ENCODE results near the gene IGFLR1. TPM values are rescaled to one million over a fixed set of nuclear protein-coding genes. Genes with fewer than 3 reads are reported as not detected.

IGFLR1 gene
- total RNA-seq, 6 experiments from 2014 or later = 0.76 to 2.8 (median 1.4) TPM

DNA sequence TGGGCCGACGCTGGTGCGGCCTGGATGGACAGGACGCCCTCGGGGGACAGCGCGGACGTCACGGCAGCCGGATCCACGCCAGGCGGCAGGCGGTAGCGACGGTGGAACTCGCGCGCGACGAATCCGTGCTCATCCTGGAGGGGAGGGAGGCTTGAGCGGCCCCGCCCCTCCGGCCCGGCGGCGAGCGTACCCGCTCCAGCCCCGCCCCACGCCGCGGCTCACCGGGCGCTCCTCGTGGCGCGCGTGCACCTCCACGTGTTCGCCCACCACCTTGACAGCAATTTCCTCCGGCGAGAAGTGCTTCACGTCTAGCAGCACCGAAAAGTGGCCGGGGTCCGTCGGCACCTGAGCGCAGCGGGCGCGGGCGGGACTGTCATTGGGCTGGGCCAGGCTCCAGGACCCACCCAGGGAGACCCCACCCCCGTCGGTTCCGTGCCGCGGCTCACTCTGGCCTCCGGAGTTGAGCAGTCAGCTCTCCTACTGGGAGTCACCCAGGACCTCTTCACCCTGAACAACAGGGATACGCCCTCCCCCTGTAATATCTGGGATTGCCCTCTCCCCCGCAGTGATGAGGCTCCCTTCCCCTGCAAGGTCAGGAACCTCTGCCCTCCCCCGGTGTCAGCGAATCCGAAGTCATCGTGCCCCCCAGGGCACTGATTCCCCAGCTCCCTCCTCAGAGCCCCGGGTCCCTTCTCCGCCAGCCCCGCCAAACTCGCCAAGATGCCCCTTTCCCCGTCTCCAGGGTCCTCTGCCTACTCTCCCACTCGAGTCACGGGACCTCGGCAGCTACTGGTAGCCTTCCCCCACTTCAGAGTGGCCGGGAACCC, 13.5 kb upstream of the IGFLR1 start:
- Mint-ChIP-seq H3K27me3 (ENCODE audit: insufficient read depth) (peaks cover 9% of the 10 kb centered on the region), H3K36me3 (ENCODE audit: low read depth) (peaks cover 12% of the 10 kb centered on the region; the same call in 1 of the 2 replicates), H3K9me3 (no peaks in the 10 kb centered on the region), H3K27ac (peak overlapping the region; percentile 99), H3K4me3 (peak overlapping the region; percentile 92), H3K4me1 (ENCODE audit: low read depth) (peaks cover 42% of the 10 kb centered on the region)
- DNase-seq = peak; percentile 80
- TF ChIP-seq, protein P1, sequence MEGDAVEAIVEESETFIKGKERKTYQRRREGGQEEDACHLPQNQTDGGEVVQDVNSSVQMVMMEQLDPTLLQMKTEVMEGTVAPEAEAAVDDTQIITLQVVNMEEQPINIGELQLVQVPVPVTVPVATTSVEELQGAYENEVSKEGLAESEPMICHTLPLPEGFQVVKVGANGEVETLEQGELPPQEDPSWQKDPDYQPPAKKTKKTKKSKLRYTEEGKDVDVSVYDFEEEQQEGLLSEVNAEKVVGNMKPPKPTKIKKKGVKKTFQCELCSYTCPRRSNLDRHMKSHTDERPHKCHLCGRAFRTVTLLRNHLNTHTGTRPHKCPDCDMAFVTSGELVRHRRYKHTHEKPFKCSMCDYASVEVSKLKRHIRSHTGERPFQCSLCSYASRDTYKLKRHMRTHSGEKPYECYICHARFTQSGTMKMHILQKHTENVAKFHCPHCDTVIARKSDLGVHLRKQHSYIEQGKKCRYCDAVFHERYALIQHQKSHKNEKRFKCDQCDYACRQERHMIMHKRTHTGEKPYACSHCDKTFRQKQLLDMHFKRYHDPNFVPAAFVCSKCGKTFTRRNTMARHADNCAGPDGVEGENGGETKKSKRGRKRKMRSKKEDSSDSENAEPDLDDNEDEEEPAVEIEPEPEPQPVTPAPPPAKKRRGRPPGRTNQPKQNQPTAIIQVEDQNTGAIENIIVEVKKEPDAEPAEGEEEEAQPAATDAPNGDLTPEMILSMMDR (IDR thresholded peaks at IDR 0.05) = no peak

DNA sequence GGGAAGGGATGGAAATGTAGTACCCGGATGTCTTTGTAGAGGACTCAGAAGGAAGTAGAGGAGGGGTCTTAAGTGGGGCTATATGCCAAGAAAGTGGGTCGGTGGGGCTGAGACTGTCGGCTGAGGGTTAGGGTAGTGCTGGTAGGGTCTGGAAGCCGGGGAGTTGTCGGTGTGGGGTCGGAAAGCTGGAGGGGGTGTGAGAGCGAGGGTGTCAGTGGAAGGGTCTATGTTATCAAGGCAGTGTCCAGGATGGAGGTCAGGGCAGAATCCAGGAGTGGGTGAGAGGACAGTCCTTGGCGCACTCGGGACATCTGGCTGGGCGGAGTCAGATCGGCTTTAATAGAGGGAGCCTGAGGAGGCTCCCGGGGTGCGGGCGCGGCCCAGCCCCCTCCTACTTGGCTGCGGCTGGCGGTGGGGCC, 12.9 kb upstream of the IGFLR1 start:
- Mint-ChIP-seq H3K4me1 (ENCODE audit: low read depth) (peaks cover 42% of the 10 kb centered on the region), H3K9me3 (no peaks in the 10 kb centered on the region), H3K4me3 (peak overlapping the region; percentile 79), H3K27me3 (ENCODE audit: insufficient read depth) (peaks cover 10% of the 10 kb centered on the region), H3K27ac (peak overlapping the region; percentile 86), H3K36me3 (ENCODE audit: low read depth) (peaks cover 12% of the 10 kb centered on the region; the same call in 1 of the 2 replicates)
- TF ChIP-seq, protein P1 (IDR thresholded peaks at IDR 0.05) = no peak
- DNase-seq = no peak

DNA sequence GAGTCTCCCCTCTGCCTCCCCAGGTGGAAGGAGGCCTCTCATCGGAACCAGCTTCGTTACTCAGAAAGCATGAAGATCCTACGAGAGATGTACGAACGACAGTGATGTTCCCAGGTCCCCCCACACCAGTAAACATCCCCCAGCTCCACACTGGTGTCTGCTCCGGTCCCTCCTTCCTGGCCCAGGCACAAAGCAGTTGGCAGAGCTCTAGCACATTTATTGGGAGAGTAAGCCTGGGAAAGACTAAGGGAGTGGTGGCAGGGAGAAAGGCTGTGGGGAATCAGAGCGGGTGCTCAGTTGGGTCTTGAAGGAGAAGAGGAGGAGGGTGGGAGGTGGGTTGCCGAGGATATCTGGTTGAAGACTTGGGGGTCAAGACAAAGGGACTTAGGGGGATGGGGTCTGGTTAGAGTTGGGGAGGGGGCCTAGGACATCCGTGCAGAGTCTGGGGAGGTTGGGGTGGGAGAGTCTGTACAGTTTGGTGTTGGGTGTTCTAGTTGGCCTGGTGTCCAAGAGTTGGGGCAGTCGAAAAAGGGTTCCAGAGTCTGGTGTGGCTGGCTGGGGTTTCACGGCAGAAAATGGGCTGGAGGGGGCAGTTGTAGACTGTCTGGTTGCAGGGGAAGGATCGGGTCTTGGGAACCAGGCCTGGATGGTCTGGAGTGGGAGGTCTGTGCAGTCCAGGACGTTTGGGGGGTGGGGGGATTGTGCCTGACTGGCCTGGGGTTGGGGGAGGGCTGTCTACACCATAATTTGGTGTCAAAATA, 12.3 kb upstream of the IGFLR1 start:
- peaks cover 45% of the 10 kb centered on the region for H3K4me1 Mint-ChIP-seq (ENCODE audit: low read depth)
- H3K9me3 Mint-ChIP-seq = no peaks in the 10 kb centered on the region
- H3K27me3 Mint-ChIP-seq (ENCODE audit: insufficient read depth) = peaks cover 10% of the 10 kb centered on the region
- peak overlapping the region; percentile 86 for H3K27ac Mint-ChIP-seq
- H3K36me3 Mint-ChIP-seq (ENCODE audit: low read depth) = peaks cover 10% of the 10 kb centered on the region; the same call in 1 of the 2 replicates
- DNase-seq = no peak
- peak overlapping the region; percentile 79 for H3K4me3 Mint-ChIP-seq
- TF ChIP-seq, protein P1 (IDR thresholded peaks at IDR 0.05) = no peak

DNA sequence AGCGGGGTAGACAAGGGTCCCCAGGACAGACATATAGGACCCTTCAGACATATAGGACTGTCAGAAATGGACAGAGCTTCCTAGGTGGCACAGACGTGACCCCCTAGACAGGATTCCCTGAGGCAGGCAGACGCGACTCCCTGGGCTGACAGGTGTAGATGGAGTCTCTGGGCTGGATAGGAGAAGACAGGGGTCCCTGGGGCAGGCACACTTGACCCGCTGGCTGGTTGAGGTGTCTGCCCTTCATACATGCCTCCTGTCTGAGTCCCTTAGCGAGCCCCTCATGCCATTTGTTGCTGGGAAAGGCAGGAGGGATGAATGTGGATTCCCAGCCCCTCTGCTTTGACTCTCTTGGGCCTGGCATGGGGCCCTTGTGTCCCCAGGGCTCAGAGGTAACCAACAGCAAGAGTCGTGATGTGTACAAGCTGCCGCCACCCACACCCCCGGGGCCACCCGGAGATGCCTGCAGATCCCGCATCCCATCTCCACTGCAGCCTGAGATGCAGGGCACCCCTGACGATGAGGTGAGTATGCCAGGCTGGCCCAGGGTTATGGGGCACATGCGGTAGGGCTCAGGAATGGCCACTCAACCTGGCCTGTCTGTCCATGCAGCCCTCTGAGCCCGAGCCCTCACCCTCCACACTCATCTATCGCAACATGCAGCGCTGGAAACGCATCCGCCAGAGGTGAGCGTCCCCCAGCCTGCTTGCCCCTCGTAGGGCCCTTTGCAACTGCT, 11.6 kb upstream of the IGFLR1 start:
- TF ChIP-seq, protein P1 (IDR thresholded peaks at IDR 0.05) = no peak
- Mint-ChIP-seq H3K4me3 (no peak overlapping the region), H3K9me3 (no peaks in the 10 kb centered on the region), H3K27ac (peak overlapping the region; percentile 51), H3K27me3 (ENCODE audit: insufficient read depth) (peaks cover 10% of the 10 kb centered on the region), H3K4me1 (ENCODE audit: low read depth) (peaks cover 45% of the 10 kb centered on the region), H3K36me3 (ENCODE audit: low read depth) (peaks cover 5% of the 10 kb centered on the region; the same call in 1 of the 2 replicates)
- no peak for DNase-seq

DNA sequence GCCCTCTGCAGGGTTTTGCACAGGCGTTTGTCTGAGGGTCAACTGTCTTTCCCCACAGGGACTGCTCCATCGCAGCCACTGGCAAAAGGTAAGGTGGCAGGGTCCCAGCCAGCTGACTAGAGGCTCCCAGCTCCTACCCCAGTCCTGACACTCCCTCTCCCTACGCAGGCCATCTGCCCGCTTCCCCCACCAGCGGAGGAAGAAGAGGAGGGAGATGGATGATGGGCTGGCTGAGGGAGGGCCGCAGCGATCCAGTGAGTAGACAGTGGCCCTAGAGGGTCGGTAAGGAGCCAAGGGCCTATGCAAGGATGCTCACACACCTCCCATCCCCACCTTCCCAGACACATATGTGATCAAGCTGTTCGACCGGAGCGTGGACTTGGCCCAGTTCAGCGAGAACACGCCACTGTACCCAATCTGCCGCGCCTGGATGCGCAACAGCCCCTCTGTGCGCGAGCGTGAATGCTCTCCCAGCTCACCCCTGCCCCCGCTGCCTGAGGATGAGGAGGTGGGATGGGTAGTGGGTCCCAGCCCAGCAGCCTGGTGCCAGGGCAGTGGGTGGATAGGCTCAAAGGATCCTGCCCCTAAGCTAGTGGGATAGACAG, 10.6 kb upstream of the IGFLR1 start:
- DNase-seq = no peak
- H3K9me3 Mint-ChIP-seq = no peaks in the 10 kb centered on the region
- H3K4me3 Mint-ChIP-seq = no peak overlapping the region

More for the DNA sequence above, 10.6 kb upstream of the IGFLR1 start:
- Mint-ChIP-seq H3K4me1 (ENCODE audit: low read depth) (peaks cover 48% of the 10 kb centered on the region), H3K36me3 (ENCODE audit: low read depth) (peaks cover 7% of the 10 kb centered on the region), H3K27ac (no peak overlapping the region), H3K27me3 (ENCODE audit: insufficient read depth) (peaks cover 9% of the 10 kb centered on the region)
- TF ChIP-seq, protein P1 (IDR thresholded peaks at IDR 0.05) = no peak
